Measurements from ENCODE around the gene KIAA1328.

DNA sequence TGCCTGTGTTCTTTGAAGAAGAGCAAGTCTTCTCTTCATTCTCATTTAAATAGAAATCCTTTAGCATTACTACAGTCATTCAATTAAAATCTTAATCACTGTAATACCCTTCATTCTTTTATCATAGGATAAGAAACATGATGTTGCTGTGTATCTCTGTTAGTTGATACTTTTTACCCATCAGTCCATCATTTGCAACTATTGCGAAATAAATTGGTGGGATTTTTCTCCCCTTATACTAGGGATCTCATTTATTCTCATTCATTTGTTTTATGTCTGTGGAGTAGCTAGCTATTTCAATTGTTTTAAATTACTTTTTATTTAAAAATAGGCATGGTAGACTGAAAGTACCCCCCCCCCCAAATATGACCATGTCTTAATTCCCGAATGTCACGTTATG lies 235.3 kb downstream of the KIAA1328 start:
- no peak for TF ChIP-seq EZH2 (IDR thresholded peaks at IDR 0.05; ENCODE audit: insufficient read depth, poor library complexity, severe bottlenecking)
- TF ChIP-seq EZH2phosphoT487 (IDR thresholded peaks at IDR 0.05; ENCODE audit: insufficient read depth, low read depth) = no peak
